HL-60 (cell line): ENCODE measurements around the gene PNMA1.

Experiments used
- DNase-seq, 2 experiments: peaks; one replicate each; pipeline ENCODE4 v3.0.0-alpha.2; 2010 to 2020; ENCODE audit warnings: low read depth in 1 of 2, low spot score in 1 of 2
- H3K27ac ChIP-seq: fragments of 250-450 bp; sonication (Bioruptor Pico); replicated peaks from 2 replicates; pipeline ENCODE4 v1.5.1; 2020; ENCODE audit warnings: mild to moderate bottlenecking, moderate library complexity
- H3K27me3 ChIP-seq: fragments of 250-450 bp; sonication (Bioruptor Pico); 2 replicates; pipeline ENCODE4 v1.5.1; 2021; ENCODE audit warnings: mild to moderate bottlenecking, moderate library complexity; ENCODE audit not compliant: insufficient read depth, poor library complexity, severe bottlenecking
- H3K4me3 ChIP-seq: replicated peaks from 2 replicates; pipeline ENCODE4 v1.5.1; 2011; ENCODE audit warnings: mild to moderate bottlenecking, control low read depth, low read length; ENCODE audit not compliant: insufficient read depth
- CTCF ChIP-seq: IDR thresholded peaks from one replicate; pipeline ENCODE4 v1.5.1; 2011; ENCODE audit warnings: low read length, control low read depth, inconsistent platforms; ENCODE audit not compliant: insufficient read depth
- GABPA ChIP-seq: IDR thresholded peaks from 2 replicates; pipeline ENCODE4 v1.6.1; 2012; ENCODE audit warnings: low read depth
- POLR2AphosphoS5 ChIP-seq: IDR thresholded peaks from 2 replicates; pipeline ENCODE4 v1.6.1; 2012; ENCODE audit warnings: low read depth
- SPI1 ChIP-seq: IDR thresholded peaks from 2 replicates; pipeline ENCODE4 v1.6.1; 2012; ENCODE audit warnings: low read depth, mild to moderate bottlenecking, borderline replicate concordance
- TF ChIP-seq, protein P1 (sequence below): IDR thresholded peaks from 2 replicates; pipeline ENCODE4 v1.6.1; 2012; ENCODE audit warnings: low read depth; ENCODE audit not compliant: insufficient replicate concordance

PNMA1 gene

DNA sequence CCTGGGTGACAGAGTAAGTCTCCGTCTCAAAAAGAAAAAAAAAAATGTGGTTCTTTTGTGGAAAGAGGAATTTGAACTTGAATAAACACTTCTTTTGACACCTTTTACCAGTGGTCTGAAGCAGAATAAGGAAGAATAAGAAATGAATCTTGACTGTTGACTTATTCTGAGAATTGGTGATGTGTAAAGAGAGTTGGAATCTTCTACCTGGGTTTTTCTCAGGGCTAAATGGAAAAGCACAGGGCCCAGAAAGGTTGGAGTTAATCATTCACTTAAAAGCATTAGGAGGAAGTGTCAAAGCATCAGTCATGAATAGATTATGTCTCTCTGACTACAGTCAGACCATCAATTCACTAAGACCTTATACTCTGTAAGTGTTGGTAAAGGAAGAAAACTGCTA lies 13.9 kb downstream of the PNMA1 start:
- Histone ChIP-seq H3K4me3 (no peak overlapping the region), H3K27me3 (no peaks in the 10 kb centered on the region), H3K27ac (no peak overlapping the region)
- TF ChIP-seq GABPA (no peak), SPI1 (no peak), POLR2AphosphoS5 (no peak), CTCF (no peak)
- TF ChIP-seq, protein P1, sequence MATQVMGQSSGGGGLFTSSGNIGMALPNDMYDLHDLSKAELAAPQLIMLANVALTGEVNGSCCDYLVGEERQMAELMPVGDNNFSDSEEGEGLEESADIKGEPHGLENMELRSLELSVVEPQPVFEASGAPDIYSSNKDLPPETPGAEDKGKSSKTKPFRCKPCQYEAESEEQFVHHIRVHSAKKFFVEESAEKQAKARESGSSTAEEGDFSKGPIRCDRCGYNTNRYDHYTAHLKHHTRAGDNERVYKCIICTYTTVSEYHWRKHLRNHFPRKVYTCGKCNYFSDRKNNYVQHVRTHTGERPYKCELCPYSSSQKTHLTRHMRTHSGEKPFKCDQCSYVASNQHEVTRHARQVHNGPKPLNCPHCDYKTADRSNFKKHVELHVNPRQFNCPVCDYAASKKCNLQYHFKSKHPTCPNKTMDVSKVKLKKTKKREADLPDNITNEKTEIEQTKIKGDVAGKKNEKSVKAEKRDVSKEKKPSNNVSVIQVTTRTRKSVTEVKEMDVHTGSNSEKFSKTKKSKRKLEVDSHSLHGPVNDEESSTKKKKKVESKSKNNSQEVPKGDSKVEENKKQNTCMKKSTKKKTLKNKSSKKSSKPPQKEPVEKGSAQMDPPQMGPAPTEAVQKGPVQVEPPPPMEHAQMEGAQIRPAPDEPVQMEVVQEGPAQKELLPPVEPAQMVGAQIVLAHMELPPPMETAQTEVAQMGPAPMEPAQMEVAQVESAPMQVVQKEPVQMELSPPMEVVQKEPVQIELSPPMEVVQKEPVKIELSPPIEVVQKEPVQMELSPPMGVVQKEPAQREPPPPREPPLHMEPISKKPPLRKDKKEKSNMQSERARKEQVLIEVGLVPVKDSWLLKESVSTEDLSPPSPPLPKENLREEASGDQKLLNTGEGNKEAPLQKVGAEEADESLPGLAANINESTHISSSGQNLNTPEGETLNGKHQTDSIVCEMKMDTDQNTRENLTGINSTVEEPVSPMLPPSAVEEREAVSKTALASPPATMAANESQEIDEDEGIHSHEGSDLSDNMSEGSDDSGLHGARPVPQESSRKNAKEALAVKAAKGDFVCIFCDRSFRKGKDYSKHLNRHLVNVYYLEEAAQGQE, result no peak
- no peak for DNase-seq

- Histone ChIP-seq H3K27ac (no peak overlapping the region), H3K4me3 (no peak overlapping the region), H3K27me3 (no peaks in the 10 kb centered on the region)
- TF ChIP-seq SPI1, result no peak
- no peak for DNase-seq
These were observed 17.5 kb downstream of the PNMA1 start for GRCh38 chr14:73696466-73697400.

GRCh38 chr14:73695997-73696396 lies 18.2 kb downstream of the PNMA1 start:
- Histone ChIP-seq H3K4me3 (no peak overlapping the region), H3K27ac (no peak overlapping the region)

More at GRCh38 chr14:73695997-73696396, 18.2 kb downstream of the PNMA1 start:
- DNase-seq, result no peak
- TF ChIP-seq SPI1, result no peak
- TF ChIP-seq, protein P1, result no peak
- no peak for TF ChIP-seq POLR2AphosphoS5
- TF ChIP-seq GABPA, result no peak
- TF ChIP-seq CTCF, result no peak
- no peaks in the 10 kb centered on the region for H3K27me3 ChIP-seq
